Measurements from ENCODE around the gene TBC1D25.
"Not testable (repeated sequence)": the region's sequence is repeated elsewhere in the genome, so short reads cannot be mapped to it uniquely, and the experiment has no call there.

The TBC1D25 gene

DNA sequence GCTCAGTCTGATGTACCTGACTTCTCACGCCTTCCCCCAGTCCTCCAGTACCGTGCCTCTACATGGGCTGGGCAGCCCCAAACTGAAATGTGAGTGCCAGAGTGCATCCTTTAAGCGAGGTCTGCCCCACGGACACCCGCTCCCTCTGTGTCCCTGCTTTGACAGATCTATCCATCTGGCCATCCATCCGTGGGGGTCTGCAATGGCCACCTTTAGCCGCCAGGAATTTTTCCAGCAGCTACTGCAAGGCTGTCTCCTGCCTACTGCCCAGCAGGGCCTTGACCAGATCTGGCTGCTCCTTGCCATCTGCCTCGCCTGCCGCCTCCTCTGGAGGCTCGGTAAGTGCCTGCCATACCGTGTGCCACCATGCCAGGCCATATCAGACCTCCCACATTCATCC lies 29.9 kb upstream of the TBC1D25 start:
- peak overlapping the region; percentile 71; the same call in 1 of the 2 replicates for H3K4me3 ChIP-seq (ENCODE audit: low read length)

DNA sequence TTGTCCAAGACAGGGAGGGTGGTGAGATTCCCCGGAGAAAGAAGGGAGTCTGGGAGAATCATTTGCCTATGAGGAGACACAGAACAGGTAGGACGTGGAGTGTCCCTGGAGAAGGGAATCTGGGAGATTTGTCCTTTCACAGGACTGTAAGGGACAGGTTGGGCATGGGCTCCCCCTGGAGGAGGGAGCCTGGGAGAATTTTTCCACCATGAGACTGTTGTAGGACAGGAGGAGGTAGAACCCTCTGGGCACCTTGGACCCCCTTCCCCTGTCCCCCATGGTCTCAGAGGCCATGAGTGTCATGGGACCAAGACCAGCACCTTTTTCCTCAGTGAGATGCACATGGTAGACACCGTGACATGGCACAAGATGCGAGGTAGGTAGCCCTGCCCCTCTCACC lies 28.0 kb upstream of the TBC1D25 start:
- TF ChIP-seq ZNF274 (IDR thresholded peaks at IDR 0.05; ENCODE audit: low read depth, low read length): no peak
- H3K4me3 ChIP-seq (ENCODE audit: low read length): no peak overlapping the region

More for the DNA sequence above, 29.9 kb upstream of the TBC1D25 start:
- no peak for TF ChIP-seq ZNF274 (IDR thresholded peaks at IDR 0.05; ENCODE audit: low read depth, low read length)

DNA sequence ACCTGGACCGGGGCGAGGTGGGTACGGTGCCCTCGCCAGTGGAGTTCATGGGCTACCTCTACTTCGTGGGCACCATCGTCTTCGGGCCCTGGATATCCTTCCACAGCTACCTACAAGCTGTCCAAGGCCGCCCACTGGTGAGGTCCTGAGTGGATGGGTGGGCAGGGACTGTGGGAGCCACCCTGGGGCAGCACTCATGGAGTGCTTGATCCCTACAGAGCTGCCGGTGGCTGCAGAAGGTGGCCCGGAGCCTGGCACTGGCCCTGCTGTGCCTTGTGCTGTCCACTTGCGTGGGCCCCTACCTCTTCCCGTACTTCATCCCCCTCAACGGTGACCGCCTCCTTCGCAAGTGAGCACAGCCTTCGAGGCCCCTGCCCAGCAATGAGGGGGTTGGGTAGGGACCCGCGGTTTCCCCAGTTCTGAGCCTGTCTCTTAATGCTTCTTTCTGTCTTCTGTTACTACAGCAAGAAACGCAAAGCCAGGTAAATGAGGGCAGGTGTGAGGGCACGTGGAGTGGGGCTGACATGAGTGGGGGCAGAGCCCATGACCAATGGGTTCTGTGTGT lies 27.1 kb upstream of the TBC1D25 start:
- no peak for TF ChIP-seq ZNF274 (IDR thresholded peaks at IDR 0.05; ENCODE audit: low read depth, low read length)

DNA sequence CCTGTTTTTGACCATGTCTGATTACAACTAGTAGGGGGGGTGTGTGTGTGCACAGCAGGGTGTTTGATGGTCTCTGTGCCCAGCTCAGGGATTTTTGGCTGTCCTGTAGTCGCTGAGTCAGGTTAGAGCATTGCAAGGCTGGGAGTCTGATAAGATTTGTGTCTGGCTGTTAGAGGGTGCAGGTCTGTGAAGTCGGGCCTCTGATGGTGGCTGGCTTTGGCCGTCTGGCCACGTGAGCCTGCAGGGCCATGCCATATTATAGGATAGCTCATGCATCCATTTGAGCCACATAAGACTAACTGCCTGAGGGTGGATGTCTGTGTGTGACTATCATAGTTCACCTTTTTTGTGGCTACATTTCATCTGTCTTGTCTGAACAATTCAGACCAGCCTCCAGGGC lies 25.8 kb upstream of the TBC1D25 start:
- no peak for TF ChIP-seq ZNF274 (IDR thresholded peaks at IDR 0.05; ENCODE audit: low read depth, low read length)
- H3K4me3 ChIP-seq (ENCODE audit: low read length): no peak overlapping the region

More for the DNA sequence above, 27.1 kb upstream of the TBC1D25 start:
- H3K4me3 ChIP-seq (ENCODE audit: low read length): no peak overlapping the region

DNA sequence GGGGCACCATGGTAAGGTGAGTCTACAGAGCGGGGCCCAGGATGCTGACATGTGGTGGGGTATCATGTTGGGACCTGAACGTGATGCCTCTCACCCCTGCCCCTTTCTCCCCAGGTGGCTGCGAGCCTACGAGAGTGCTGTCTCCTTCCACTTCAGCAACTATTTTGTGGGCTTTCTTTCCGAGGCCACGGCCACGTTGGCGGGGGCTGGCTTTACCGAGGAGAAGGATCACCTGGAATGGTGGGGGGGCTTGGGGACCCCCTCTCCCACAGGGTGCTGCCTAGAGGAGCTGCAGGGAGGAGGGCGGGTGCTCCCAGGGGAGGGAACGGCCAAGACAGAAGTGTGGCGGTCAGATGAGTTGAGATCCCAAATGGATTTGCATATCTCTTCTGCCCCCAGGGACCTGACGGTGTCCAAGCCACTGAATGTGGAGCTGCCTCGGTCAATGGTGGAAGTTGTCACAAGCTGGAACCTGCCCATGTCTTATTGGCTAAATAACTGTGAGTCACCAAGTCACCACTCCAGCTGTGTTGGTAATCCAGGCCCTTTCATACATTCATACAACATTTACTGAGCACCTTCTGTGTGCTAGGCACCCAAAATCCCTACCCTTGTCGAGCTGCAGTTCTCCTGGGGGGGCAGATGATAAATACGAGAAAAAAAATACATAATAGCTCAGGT lies 25.2 kb upstream of the TBC1D25 start:
- no peak overlapping the region for H3K4me3 ChIP-seq (ENCODE audit: low read length)
- TF ChIP-seq ZNF274 (IDR thresholded peaks at IDR 0.05; ENCODE audit: low read depth, low read length): no peak

DNA sequence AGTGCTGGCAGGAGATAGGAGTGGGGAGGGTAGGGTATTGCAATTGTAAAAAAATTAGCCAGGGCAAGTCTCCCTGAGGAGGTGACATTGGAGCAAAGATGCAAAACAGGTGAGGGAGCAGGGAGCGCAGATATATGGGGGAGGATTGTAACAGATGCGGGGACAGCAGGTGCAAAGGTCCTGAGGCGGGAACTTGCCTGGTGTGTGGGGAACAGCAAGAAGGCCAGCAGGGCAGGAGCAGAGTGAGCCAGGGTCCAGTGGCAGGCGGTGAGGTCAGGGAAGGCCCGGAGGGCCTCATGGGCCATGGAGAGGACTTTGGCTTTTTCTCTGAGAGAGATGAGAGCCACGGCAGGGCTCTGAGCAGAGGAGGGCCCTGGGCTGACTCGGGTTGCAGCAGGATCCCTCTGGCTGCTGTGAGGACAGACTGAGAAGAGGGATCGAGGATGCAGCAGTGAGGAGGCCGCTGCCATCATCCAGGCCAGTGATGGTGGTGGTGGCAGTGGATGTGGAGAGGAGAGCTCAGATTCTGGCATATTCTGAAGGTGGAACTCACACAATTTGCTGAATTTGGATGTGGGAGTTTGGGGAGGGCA lies 24.6 kb upstream of the TBC1D25 start:
- no peak for TF ChIP-seq ZNF274 (IDR thresholded peaks at IDR 0.05; ENCODE audit: low read depth, low read length)
- no peak overlapping the region for H3K4me3 ChIP-seq (ENCODE audit: low read length)

DNA sequence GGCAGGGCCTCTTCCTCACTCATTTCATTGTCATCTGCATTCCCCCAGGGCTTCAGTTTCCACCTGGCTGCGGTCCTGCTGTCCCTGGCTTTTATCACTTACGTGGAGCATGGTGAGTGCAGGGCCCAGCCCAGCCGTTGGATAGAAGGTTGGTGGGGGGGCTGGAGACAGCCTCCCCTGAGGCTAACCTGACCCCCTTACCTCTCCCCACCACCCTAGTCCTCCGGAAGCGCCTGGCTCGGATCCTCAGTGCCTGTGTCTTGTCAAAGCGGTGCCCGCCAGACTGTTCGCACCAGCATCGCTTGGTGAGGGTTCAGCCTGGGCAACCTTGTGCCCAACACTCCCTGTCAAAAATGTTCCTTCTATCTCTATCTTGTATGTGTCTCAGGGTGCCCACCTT lies 23.7 kb upstream of the TBC1D25 start:
- no peak overlapping the region for H3K4me3 ChIP-seq (ENCODE audit: low read length)
- TF ChIP-seq ZNF274 (IDR thresholded peaks at IDR 0.05; ENCODE audit: low read depth, low read length): no peak

DNA sequence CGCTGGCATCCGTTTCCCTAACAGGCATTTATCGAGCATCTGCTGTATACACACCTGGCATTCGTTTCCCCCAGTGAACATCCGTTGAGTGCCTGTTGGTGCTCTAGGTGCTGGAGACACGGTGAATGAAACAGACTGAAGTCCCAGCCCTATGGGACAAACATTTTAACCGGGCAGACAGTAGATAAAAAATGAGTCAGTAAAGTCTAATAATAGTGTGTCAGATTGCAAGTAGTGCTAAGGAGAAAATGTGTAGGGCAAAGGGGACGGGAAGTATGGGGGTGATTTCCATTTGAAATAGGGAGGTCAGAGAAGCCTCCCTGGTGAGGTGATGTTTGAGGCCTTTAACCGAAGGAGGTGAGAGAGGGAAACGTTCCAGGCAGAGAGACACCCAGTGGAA lies 23.2 kb upstream of the TBC1D25 start:
- no peak overlapping the region for H3K4me3 ChIP-seq (ENCODE audit: low read length)
- no peak for TF ChIP-seq ZNF274 (IDR thresholded peaks at IDR 0.05; ENCODE audit: low read depth, low read length)

DNA sequence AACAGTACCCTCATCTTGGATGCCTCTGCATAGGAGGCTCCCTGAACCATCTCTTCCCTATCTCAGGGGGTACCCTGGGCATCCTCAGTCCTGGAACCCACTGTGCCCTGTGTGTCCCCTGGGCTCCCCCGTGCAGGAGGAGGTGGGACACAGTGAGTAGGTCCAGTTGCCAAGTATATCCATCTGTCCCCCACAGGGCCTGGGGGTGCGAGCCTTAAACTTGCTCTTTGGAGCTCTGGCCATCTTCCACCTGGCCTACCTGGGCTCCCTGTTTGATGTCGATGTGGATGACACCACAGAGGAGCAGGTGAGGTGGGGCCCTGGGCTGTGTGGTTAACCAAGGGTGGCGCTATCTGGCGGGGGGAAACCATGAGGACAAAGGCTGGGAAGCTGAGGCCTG lies 22.5 kb upstream of the TBC1D25 start:
- no peak for TF ChIP-seq ZNF274 (IDR thresholded peaks at IDR 0.05; ENCODE audit: low read depth, low read length)
- H3K4me3 ChIP-seq (ENCODE audit: low read length): no peak overlapping the region

DNA sequence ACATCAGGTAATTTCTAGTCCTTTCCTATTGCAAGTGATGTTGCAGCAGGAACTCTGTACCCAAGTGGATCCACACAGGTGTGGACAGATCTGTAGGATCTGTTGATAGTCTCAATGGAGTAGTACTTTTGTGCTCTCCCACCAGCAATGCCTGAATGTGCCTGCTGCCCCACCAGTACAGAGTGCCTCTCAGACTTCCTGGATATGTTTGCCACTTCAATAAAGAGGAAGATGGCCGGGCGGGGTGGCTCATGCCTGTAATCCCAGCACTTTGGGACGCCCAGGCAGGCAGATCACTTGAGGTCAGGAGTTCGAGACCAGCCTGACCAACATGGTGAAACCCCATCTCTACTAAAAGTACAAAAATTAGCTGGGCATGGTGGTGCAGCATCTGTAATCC lies 20.0 kb upstream of the TBC1D25 start:
- not testable (repeated sequence) for H3K4me3 ChIP-seq (ENCODE audit: low read length)

DNA sequence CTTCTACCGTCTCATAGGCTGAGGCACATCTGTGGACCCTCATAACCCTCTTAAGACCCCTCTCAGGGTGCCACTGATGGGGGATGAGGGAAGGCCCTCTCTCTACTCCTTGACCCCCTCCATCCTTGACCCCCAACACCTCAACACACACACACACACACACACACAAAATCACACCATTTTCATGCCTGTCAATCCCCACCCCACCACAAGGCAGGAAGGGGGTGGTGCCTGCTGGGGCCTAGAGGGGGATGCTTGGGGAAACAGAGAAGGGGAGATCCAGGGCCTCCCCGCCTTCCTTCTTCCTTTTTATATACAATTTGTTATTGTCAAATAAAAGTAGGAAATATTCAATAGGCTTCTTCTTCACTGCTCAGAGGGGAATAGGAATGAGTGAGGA lies 19.1 kb upstream of the TBC1D25 start:
- no peak for TF ChIP-seq ZNF274 (IDR thresholded peaks at IDR 0.05; ENCODE audit: low read depth, low read length)
- H3K4me3 ChIP-seq (ENCODE audit: low read length): no peak overlapping the region

DNA sequence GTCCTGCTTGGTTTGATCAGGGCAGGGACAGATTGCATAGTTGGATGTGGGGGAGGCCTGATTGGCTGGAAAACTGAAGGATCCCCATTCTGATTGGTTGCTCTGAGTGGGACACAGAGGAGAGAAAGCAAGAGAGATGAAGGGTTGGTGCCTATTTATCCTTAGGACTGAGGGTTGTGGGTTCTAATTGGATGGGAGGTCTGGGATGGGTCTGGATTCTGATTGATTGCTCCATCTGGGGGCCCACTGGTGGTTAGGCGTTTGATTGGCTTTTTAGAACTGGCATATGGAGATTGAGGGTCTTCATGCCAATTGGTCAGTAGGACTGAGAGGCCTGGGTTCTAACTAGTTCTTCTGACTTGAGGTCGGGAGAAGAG lies 18.6 kb upstream of the TBC1D25 start:
- TF ChIP-seq ZNF274 (IDR thresholded peaks at IDR 0.05; ENCODE audit: low read depth, low read length): no peak
- H3K4me3 ChIP-seq (ENCODE audit: low read length): peak overlapping the region; percentile 47; the same call in 1 of the 2 replicates

DNA sequence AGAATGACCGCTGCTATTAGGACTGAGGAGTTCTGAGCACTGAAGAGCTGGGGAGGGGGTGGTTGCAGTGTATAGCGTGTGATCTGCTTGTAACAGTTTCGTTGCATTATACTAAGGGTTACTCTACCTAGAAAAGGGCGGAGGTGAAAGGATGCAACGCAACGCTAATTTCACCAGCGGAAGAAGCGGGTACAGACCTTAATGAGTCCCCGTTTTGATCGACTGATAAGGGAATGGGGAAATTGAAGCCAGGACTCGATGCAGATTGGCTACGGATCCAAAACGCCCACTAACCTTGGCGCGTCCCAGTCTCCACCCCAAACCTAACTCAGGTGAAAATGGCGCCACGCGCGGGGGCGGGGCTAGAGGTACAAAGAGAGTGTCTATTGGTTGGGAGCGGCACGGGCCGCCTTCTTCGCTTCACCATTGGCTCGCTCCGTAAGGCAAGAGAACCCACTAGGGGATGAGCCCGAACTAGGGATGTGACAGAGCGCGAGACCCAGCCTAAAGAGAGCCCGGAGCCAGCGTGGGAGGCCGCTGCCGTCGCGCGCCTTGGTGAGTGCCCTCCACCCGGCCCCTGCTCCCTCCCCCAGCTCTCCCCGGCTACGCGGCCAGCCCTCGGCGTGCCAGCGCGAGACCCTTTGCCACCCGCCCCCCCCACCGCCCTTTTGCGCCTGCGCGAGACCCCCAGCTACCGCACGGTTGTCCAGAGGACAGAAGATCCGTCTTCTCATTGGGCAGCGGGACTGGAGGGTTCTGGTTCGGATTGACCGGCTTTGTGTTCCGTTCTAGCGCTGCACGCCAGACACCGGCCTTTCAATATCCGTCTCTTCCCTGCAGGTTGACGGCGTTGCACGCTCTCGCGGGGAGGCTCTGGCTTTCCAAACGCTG lies 17.9 kb upstream of the TBC1D25 start, which contains the start of gene EBP:
Gene EBP (plus strand): TSS at position 456 of the 891 bp plus-strand sequence. CDS start 1,964 bp downstream, outside the sequence.
- no peak for TF ChIP-seq ZNF274 (IDR thresholded peaks at IDR 0.05; ENCODE audit: low read depth, low read length)
- H3K4me3 ChIP-seq (ENCODE audit: low read length): peak within 1 kb of the TSS; percentile 70

DNA sequence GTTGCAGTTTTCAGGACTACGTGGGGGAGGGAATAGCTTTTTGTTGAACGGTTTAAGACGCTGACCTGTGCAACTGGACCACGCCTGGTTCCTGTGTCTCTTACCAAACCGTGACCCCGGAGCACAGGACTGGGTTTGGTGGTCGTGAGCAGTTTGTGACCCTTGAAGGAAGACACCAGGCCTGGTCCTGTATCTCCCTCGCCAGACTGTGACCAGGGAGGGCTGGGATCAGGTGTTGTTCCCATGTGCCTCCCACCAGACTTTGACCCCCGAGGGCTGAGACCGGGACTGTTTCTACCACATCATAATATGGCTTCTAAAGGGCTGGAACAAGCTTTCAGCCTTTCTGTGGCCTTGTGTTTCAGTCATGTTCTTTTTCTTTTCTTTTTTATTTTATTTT lies 17.2 kb upstream of the TBC1D25 start:
- TF ChIP-seq ZNF274 (IDR thresholded peaks at IDR 0.05; ENCODE audit: low read depth, low read length): no peak
- peak overlapping the region; percentile 70 for H3K4me3 ChIP-seq (ENCODE audit: low read length)

Measured in GM08714 (cell line).